GM12878 (cell line): Measurements from ENCODE around the gene FAT1. TPM values are rescaled to one million over a fixed set of nuclear protein-coding genes. Genes with fewer than 3 reads are reported as not detected.

Experiments
- ATAC-seq: fragments of 200-7000 bp; cut with Tn5 transposase; 3 replicates; pipeline ENCODE4 v1.9.1; 2020; ENCODE audit warnings: mild to moderate bottlenecking, moderate library complexity
- BruUV-seq: library from RNA; stranded (reverse); fragments of 400-500 nt; replicated peaks from 2 replicates; lab custom pipeline; 2021; lab: Mats Ljungman, UMichigan
- CTCF ChIA-PET: fragments of 300-600 bp; sonication (Branson Sonifier 250); formaldehyde crosslinking; extraction: SDS; loops from one replicate; lab custom pipeline; 2021; ENCODE audit warnings: inconsistent platforms; lab: Yijun Ruan, JAX
- POLR2A ChIA-PET: fragments of 350-600 bp; formaldehyde crosslinking; extraction: SDS; loops from one replicate; lab custom pipeline; 2021; ENCODE audit warnings: inconsistent platforms; lab: Charles Lee
- RAD21 ChIA-PET: fragments of 300-600 bp; sonication (Branson Sonifier 250); formaldehyde crosslinking; loops from one replicate; lab custom pipeline; 2023; ENCODE audit warnings: antibody characterized with exemption; ENCODE audit not compliant: unreplicated experiment; lab: Charles Lee
- SMC1A ChIA-PET: fragments of 300-600 bp; sonication (Branson Sonifier 250); formaldehyde crosslinking; loops from one replicate; lab custom pipeline; 2023; ENCODE audit not compliant: unreplicated experiment, uncharacterized antibody; lab: Charles Lee
- DNase-seq: peaks from one replicate; pipeline ENCODE4 v3.0.0-alpha.2; 2011; ENCODE audit warnings: low read depth, low spot score
- FAIRE-seq: peaks from 3 replicates; lab custom pipeline; 2011; peaks lifted over from hg19 to GRCh38; lab: Jason Lieb, UNC
- H2AFZ ChIP-seq: 2 replicates; pipeline ENCODE4 v1.6.0; 2011; ENCODE audit warnings: low read depth, low read length, control low read depth; ENCODE audit not compliant: control insufficient read depth
- H3K27ac ChIP-seq: 2 replicates; pipeline ENCODE4 v1.5.1; 2011; ENCODE audit warnings: control low read depth; ENCODE audit not compliant: control insufficient read depth, insufficient read depth
- H3K27me3 ChIP-seq, 2 experiments: replicated peaks in 1 of 2; 2 replicates each; pipeline versions ENCODE4 v1.6.0 to v1.6.1; 2011; ENCODE audit warnings: low read length in 1 of 2; ENCODE audit not compliant: control insufficient read depth in 2 of 2, insufficient read depth in 2 of 2
- H3K36me3 ChIP-seq, 2 experiments: 2 replicates each; pipeline ENCODE4 v1.5.1; 2011; ENCODE audit warnings: low read length in 1 of 2; ENCODE audit not compliant: control insufficient read depth in 2 of 2, insufficient read depth in 2 of 2
- H3K4me1 ChIP-seq: 2 replicates; pipeline ENCODE4 v1.6.1; 2011; ENCODE audit warnings: mild to moderate bottlenecking, low read length, moderate library complexity, mixed read lengths; ENCODE audit not compliant: control insufficient read depth, insufficient read depth
- H3K4me2 ChIP-seq: 2 replicates; pipeline ENCODE4 v1.6.0; 2011; ENCODE audit warnings: control low read depth; ENCODE audit not compliant: control insufficient read depth, insufficient read depth
- H3K4me3 ChIP-seq: fragments of 200-600 bp; sonication (generic); 2 replicates; pipeline ENCODE4 v1.5.1; 2016
- H3K79me2 ChIP-seq: 2 replicates; pipeline ENCODE4 v1.6.0; 2011; ENCODE audit warnings: low read length; ENCODE audit not compliant: control insufficient read depth, insufficient read depth
- H3K9ac ChIP-seq: 2 replicates; pipeline ENCODE4 v1.8.0; 2011; ENCODE audit warnings: low read length, control low read depth, mixed read lengths; ENCODE audit not compliant: control insufficient read depth, insufficient read depth
- H3K9me3 ChIP-seq: replicated peaks from 3 replicates; pipeline ENCODE4 v1.5.1; 2011; ENCODE audit warnings: mild to moderate bottlenecking, low read length; ENCODE audit not compliant: control insufficient read depth, insufficient read depth
- H4K20me1 ChIP-seq: 2 replicates; pipeline ENCODE4 v1.6.0; 2011; ENCODE audit not compliant: control insufficient read depth, insufficient read depth
- BCL11A ChIP-seq: IDR thresholded peaks from 2 replicates; pipeline ENCODE4 v1.6.1; 2011; ENCODE audit warnings: low read depth, low read length
- EED ChIP-seq: sonication (generic); IDR thresholded peaks from 2 replicates; pipeline ENCODE4 v1.6.1; 2016; ENCODE audit warnings: antibody characterized with exemption, low read depth
- FOXK2 ChIP-seq: fragments of 450-650 bp; IDR thresholded peaks from 2 replicates; pipeline ENCODE4 v1.6.1; 2017; ENCODE audit warnings: mild to moderate bottlenecking, moderate library complexity
- FOXM1 ChIP-seq: IDR thresholded peaks from 2 replicates; pipeline ENCODE4 v1.6.1; 2012; ENCODE audit warnings: low read depth, mild to moderate bottlenecking, inconsistent platforms, low read length, moderate library complexity
- GABPA ChIP-seq: IDR thresholded peaks from 2 replicates; pipeline ENCODE4 v1.6.1; 2014; ENCODE audit warnings: antibody characterized with exemption, low read depth, mild to moderate bottlenecking, inconsistent platforms
- IKZF1 ChIP-seq: fragments of 450-650 bp; conservative IDR thresholded peaks from 2 replicates; pipeline ENCODE4 v1.6.1; 2017; ENCODE audit warnings: antibody characterized with exemption, mild to moderate bottlenecking
- IRF5 ChIP-seq: fragments of 450-650 bp; IDR thresholded peaks from 2 replicates; pipeline ENCODE4 v1.6.1; 2017; ENCODE audit warnings: borderline replicate concordance
- NFYB ChIP-seq: IDR thresholded peaks from 2 replicates; pipeline ENCODE4 v1.6.1; 2011; ENCODE audit warnings: low read depth, mild to moderate bottlenecking, low read length, improper control_type of control experiment, moderate library complexity; ENCODE audit not compliant: insufficient read depth
- PRDM15 ChIP-seq: fragments of 450-650 bp; formaldehyde crosslinking; IDR thresholded peaks from 2 replicates; pipeline ENCODE4 v1.4.0; 2020; ENCODE audit warnings: mild to moderate bottlenecking, moderate library complexity
- RAD21 ChIP-seq: IDR thresholded peaks from 2 replicates; pipeline ENCODE4 v1.6.1; 2011; ENCODE audit warnings: mild to moderate bottlenecking, low read depth, low read length, moderate library complexity; ENCODE audit not compliant: insufficient read depth
- SMC3 ChIP-seq: IDR thresholded peaks from 2 replicates; pipeline ENCODE4 v1.6.1; 2011; ENCODE audit warnings: low read length, improper control_type of control experiment, borderline replicate concordance
- SREBF2 ChIP-seq: IDR thresholded peaks from 2 replicates; pipeline ENCODE4 v1.6.1; 2012; ENCODE audit warnings: mild to moderate bottlenecking, low read length
- SRF ChIP-seq, 2 experiments: IDR thresholded peaks; 2 replicates each; pipeline ENCODE4 v1.6.1; 2011; ENCODE audit warnings: low read depth in 2 of 2, low read length in 2 of 2, mild to moderate bottlenecking in 1 of 2, moderate library complexity in 1 of 2
- TCF7 ChIP-seq: IDR thresholded peaks from 2 replicates; pipeline ENCODE4 v1.6.1; 2014; ENCODE audit warnings: antibody characterized with exemption, borderline replicate concordance
- USF1 ChIP-seq: IDR thresholded peaks from 2 replicates; pipeline ENCODE4 v1.6.1; 2011; ENCODE audit warnings: borderline replicate concordance, low read depth, mild to moderate bottlenecking, moderate library complexity, mixed read lengths, low read length; ENCODE audit not compliant: insufficient read depth; ENCODE audit errors: extremely low read length
- ZZZ3 ChIP-seq: IDR thresholded peaks from 2 replicates; pipeline ENCODE4 v1.6.1; 2011; ENCODE audit warnings: low read depth; ENCODE audit not compliant: control insufficient read depth, insufficient read length
- WGBS: methylation state at CpG from one replicate; pipeline ENCODE4 v1.1.6; 2016; ENCODE audit warnings: low lambda C conversion rate; ENCODE audit not compliant: insufficient replicate concordance, insufficient coverage; ENCODE audit errors: missing lambda C conversion rate; 5-methylcytosine and 5-hydroxymethylcytosine counted together
- in situ Hi-C: fragments of 300-500 bp; cut with MboI; formaldehyde crosslinking; loops from 9 replicates; pipeline ENCODE4 v1.14.3; 2018; ENCODE audit warnings: mixed read lengths
- intact Hi-C: fragments of 100-400 bp; cut with micrococcal nuclease; formaldehyde crosslinking; loops from one replicate; pipeline ENCODE4 v1.14.2; 2022; ENCODE audit not compliant: unreplicated experiment
- polyA plus RNA-seq, 11 experiments: library from polyadenylated mRNA; depleted of rRNA in 4 of 11; unstranded in 6 of 11; stranded (reverse) in 5 of 11; fragments of >200 nt; fragmentation: Nextera tagmentation in 4 of 11; fragmentation: Illumina TruSeq in 1 of 11; extraction: Ambion mirVana in 4 of 11; extraction: Trizol in 1 of 11; gene quantifications; 1 replicate in 1 of 11; 2 replicates in 10 of 11; pipeline versions ENCODE4 v1.2.1 to v1.2.3, GENCODE V29; 2011 to 2016; ENCODE audit warnings: inconsistent platforms in 2 of 11, missing spikeins in 2 of 11, low read depth in 1 of 11
- total RNA-seq, 4 experiments: library from RNA; depleted of rRNA in 3 of 4; stranded (reverse); fragments of >200 nt in 3 of 4; fragmentation: Illumina TruSeq in 1 of 4; extraction: Trizol in 1 of 4; gene quantifications; 2 replicates each; pipeline versions ENCODE4 v1.2.1 to v1.2.3, GENCODE V29; 2013 to 2021

Gene FAT1
- total and polyA plus RNA-seq, 10 of the 15 experiments (the other 5 are each of a cell fraction or from before 2014, with no cell fraction given), result 0.04 to 11.8 (median 0.11) TPM; not detected in 1

GRCh38 chr4:186685767-186686183, 37.9 kb downstream of the FAT1 start (continued):
- TF ChIP-seq PRDM15 (CRISPR knock-in tag), result no peak
- TF ChIP-seq EED, result no peak
- no peak for TF ChIP-seq BCL11A
- no peak for TF ChIP-seq NFYB
- TF ChIP-seq TCF7, result no peak
- TF ChIP-seq IKZF1, result no peak

- in situ Hi-C loops, result no loop called here
- ChIA-PET RAD21 (no interaction called here), CTCF (no interaction called here), POLR2A (no interaction called here), SMC1A (no interaction called here)
- no peak for FAIRE-seq
- no peaks in the 10 kb centered on the region for H3K36me3 ChIP-seq
- H3K27me3 ChIP-seq, result no peaks in the 10 kb centered on the region
- no peak for ATAC-seq
- H3K4me1 ChIP-seq, result no peaks in the 10 kb centered on the region
- H4K20me1 ChIP-seq, result no peaks in the 10 kb centered on the region
- no peak overlapping the region for H3K4me2 ChIP-seq
- no TSS peak for BruUV-seq
- H2AFZ ChIP-seq, result no peak overlapping the region
- DNase-seq, result no peak
- H3K79me2 ChIP-seq, result no peaks in the 10 kb centered on the region
- intact Hi-C loops, result no loop called here
- H3K9ac ChIP-seq, result no peak overlapping the region
- no peak overlapping the region for H3K4me3 ChIP-seq
- no peaks in the 10 kb centered on the region for H3K9me3 ChIP-seq
- no peak overlapping the region for H3K27ac ChIP-seq
- 11% methylated on average over 5 of the region's 5 CpGs for WGBS
- TF ChIP-seq IRF5 (no peak), SMC3 (no peak), FOXM1 (no peak), USF1 (no peak), SREBF2 (no peak), RAD21 (no peak), ZZZ3 (no peak), SRF (IDR thresholded peaks at IDR 0.05; ENCODE audit: low read depth in 2 of 2, low read length in 2 of 2) (no peak), GABPA (no peak), FOXK2 (no peak)
Measured at GRCh38 chr4:186684889-186685309, 38.8 kb downstream of the FAT1 start.
